Activated naive CD4-positive, alpha-beta T cell treated with anti-CD3 and anti-CD28 coated beads for 36 hours (primary cell): Measurements from ENCODE around the gene RUFY2. TPM values are rescaled to one million over a fixed set of nuclear protein-coding genes. Genes with fewer than 3 reads are reported as not detected.
"Not testable (repeated sequence)": the region's sequence is repeated elsewhere in the genome, so short reads cannot be mapped to it uniquely, and the experiment has no call there.

Source experiments
- CTCF ChIA-PET: fragments of 350-600 bp; sonication (Branson Sonifier 250); formaldehyde crosslinking; loops from one replicate; lab custom pipeline; 2021; ENCODE audit warnings: antibody characterized with exemption; lab: Charles Lee
- DNase-seq: peaks from one replicate; pipeline ENCODE4 v3.0.0-alpha.2; 2020
- H3K27ac Mint-ChIP-seq: one replicate; pipeline ENCODE4 v1.8.0; 2021; ENCODE audit warnings: mild to moderate bottlenecking, mixed read lengths
- H3K27me3 Mint-ChIP-seq: one replicate; pipeline ENCODE4 v1.8.0; 2021; ENCODE audit warnings: low read depth, mixed read lengths
- H3K36me3 Mint-ChIP-seq: one replicate; pipeline ENCODE4 v1.8.0; 2021; ENCODE audit warnings: low read depth, mixed read lengths
- H3K4me1 Mint-ChIP-seq: one replicate; pipeline ENCODE4 v1.8.0; 2021; ENCODE audit warnings: low read depth, mixed read lengths
- H3K4me3 Mint-ChIP-seq: one replicate; pipeline ENCODE4 v1.8.0; 2021; ENCODE audit warnings: mild to moderate bottlenecking, moderate library complexity, mixed read lengths
- H3K9me3 Mint-ChIP-seq: one replicate; pipeline ENCODE4 v1.8.0; 2021; ENCODE audit warnings: mixed read lengths
- intact Hi-C: fragments of 100-400 bp; cut with micrococcal nuclease; formaldehyde crosslinking; loops from one replicate; pipeline ENCODE4 v1.15.1; 2023
- total RNA-seq, 2 experiments: library from RNA; stranded (reverse); gene quantifications; one replicate each; pipeline ENCODE4 v1.2.3, GENCODE V29; 2021

The RUFY2 gene, protein sequence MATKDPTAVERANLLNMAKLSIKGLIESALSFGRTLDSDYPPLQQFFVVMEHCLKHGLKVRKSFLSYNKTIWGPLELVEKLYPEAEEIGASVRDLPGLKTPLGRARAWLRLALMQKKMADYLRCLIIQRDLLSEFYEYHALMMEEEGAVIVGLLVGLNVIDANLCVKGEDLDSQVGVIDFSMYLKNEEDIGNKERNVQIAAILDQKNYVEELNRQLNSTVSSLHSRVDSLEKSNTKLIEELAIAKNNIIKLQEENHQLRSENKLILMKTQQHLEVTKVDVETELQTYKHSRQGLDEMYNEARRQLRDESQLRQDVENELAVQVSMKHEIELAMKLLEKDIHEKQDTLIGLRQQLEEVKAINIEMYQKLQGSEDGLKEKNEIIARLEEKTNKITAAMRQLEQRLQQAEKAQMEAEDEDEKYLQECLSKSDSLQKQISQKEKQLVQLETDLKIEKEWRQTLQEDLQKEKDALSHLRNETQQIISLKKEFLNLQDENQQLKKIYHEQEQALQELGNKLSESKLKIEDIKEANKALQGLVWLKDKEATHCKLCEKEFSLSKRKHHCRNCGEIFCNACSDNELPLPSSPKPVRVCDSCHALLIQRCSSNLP
- total RNA-seq: 1 to 10 TPM; 5.2 to 6.7 TPM

DNA sequence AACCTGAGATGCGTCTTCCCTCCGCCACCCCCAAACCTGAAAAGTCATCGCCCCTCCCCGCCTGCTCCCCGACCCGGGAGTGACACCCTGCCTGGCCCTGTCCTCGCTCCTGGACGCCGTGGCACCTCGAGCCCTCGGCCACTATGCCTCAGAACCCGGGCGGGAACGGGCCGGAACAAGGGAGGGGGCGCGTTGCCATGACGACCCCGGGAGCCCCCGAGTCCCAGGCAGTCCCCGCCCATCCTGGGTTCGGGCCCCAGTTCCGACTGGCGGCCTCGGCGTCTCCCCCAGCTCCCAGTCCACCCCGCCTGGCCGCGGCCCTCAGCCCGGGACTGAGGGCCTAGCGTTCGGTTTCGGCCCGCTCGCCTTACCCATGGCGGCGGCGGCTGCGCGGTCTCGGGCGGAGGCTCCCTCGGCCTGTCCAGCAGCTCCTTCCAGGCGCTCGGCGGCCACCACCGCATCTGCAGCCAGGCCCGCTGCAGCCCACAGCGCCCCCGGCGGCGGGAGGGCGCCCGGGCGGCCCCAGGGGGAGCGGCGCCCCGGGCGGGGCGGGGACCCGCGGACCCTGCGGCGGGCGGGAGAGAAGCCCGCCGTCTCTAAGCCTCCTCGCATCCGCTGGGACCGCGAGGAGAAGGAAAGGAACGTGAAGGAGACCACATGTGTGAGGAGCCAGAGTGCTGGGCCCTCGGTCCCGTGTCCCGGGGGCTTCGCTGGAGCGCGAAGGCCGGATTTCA, at the start of gene RUFY2:
Gene RUFY2, minus strand, starts transcription at position 463 of the 734 bp plus-strand sequence. Its CDS starts 88 bp downstream, at position 375.
- H3K36me3 Mint-ChIP-seq: no peaks in the 10 kb centered on the region
- CTCF ChIA-PET: interaction anchor here (0.6 to 1.8 kb wide), 12 partner anchors 9 to 329 kb away, joined by 3 to 7 read pairs (median 4); no protein-coding TSS in a partner anchor

DNA sequence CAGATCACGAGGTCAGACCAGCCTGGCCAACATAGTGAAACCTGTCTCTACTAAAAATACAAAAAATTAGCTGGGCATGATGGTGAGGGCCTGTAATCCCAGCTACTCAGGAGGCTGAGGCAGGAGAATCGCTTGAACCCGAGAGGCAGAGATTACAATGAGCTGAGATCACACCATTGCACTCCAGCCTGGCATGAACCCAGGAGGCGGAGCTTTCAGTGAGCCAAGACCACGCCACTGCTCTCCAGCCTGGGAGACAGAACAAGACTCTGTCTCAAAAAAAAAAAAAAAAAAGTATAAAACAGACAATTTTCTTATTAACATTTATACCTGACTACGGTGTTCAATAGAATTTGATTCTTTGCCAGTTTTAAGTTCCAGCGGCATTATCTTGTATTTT, 42.6 kb upstream of the RUFY2 start:
- intact Hi-C loops, CTCF ChIA-PET, H3K4me1 Mint-ChIP-seq, H3K9me3 Mint-ChIP-seq, DNase-seq, H3K27me3 Mint-ChIP-seq, H3K4me3 Mint-ChIP-seq, H3K27ac Mint-ChIP-seq: not testable (repeated sequence)
- H3K36me3 Mint-ChIP-seq: peaks cover 43% of the 10 kb centered on the region

More for the DNA sequence above, at the start of gene RUFY2:
- intact Hi-C loops: loop anchor here (1.0 to 5.0 kb wide), 6 partner anchors 64 to 550 kb away; partner anchors contain the start of genes CCAR1, DDX50, DNA2 and HNRNPH3
- peaks cover 16% of the 10 kb centered on the region for H3K4me1 Mint-ChIP-seq
- H3K4me3 Mint-ChIP-seq: peak within 1 kb of the TSS; percentile 89
- no peaks in the 10 kb centered on the region for H3K27me3 Mint-ChIP-seq
- H3K9me3 Mint-ChIP-seq: no peaks in the 10 kb centered on the region
- DNase-seq: peak; percentile 73
- peak within 1 kb of the TSS; percentile 59 for H3K27ac Mint-ChIP-seq

DNA sequence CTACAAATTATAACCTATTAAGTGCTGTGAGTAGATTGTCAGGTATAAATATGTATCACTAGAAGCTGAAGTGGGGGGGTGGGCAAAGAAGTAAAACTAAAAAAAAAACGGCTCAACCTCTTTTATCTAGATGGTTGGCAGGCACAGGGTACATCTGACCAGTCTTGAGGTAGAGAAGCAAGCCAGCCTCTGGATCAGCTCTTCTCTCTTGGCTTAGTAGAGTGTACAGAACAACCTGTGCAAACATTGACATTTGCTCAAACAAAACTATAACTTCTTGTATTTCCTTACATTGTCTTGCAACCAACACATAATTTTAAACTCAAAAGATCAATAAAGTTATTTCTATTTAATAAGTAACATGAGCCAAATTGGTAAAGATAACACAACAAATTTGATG, 39.1 kb upstream of the RUFY2 start:
- Mint-ChIP-seq H3K4me1 (no peaks in the 10 kb centered on the region), H3K27ac (no peak overlapping the region), H3K9me3 (no peaks in the 10 kb centered on the region), H3K27me3 (no peaks in the 10 kb centered on the region), H3K4me3 (no peak overlapping the region), H3K36me3 (peaks cover 43% of the 10 kb centered on the region)
- no peak for DNase-seq
- intact Hi-C loops: no loop called here
- CTCF ChIA-PET: no interaction called here

DNA sequence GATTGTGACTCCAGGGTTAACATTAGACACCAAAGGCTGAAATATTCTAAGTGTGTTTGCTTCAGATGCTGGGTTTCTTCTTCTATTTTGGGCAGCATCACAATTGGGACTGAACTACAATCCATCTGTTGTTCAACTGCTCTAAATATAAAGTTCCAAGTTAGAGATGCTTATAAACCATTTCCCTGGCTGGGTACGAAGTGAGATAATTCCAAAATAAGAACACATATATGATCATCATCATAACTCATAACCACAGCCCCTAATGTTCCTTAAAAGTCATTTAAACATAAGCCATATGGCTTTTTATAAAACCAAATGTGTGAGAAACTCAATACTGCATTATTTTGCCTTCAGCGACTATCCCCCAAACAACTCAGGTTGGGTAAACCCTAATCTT, 35.9 kb upstream of the RUFY2 start:
- Mint-ChIP-seq H3K27me3 (no peaks in the 10 kb centered on the region), H3K4me3 (no peak overlapping the region), H3K4me1 (no peaks in the 10 kb centered on the region), H3K27ac (no peak overlapping the region), H3K36me3 (peaks cover 37% of the 10 kb centered on the region), H3K9me3 (no peaks in the 10 kb centered on the region)
- intact Hi-C loops: no loop called here
- no peak for DNase-seq
- CTCF ChIA-PET: no interaction called here

DNA sequence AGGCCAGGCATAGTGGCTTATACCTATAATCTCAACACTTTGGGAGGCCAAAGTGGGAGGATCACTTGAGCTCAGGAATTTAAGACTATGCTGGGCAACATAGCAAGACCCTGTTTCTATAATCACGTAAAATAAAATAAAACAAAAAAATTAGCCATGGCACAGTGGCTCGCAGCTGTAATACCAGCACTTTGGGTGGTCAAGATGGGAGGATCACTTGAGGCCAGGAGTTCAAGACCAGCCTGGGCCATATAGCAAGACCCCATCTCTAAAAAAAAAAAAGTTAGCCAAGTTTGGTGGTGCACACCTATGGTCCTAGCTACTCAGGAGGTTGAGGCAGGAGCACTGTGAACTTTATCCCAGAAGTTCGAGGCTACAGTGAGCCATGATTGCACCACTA, 33.8 kb upstream of the RUFY2 start:
- H3K9me3 Mint-ChIP-seq: no peaks in the 10 kb centered on the region
- no peak overlapping the region for H3K27ac Mint-ChIP-seq
- no peaks in the 10 kb centered on the region for H3K4me1 Mint-ChIP-seq
- CTCF ChIA-PET: interaction anchor here (0.7 to 0.9 kb wide), 2 partner anchors 92 to 496 kb away, joined by 3 to 4 read pairs; no protein-coding TSS in a partner anchor
- H3K4me3 Mint-ChIP-seq: no peak overlapping the region
- DNase-seq: no peak
- peaks cover 37% of the 10 kb centered on the region for H3K36me3 Mint-ChIP-seq
- no peaks in the 10 kb centered on the region for H3K27me3 Mint-ChIP-seq
- intact Hi-C loops: no loop called here

DNA sequence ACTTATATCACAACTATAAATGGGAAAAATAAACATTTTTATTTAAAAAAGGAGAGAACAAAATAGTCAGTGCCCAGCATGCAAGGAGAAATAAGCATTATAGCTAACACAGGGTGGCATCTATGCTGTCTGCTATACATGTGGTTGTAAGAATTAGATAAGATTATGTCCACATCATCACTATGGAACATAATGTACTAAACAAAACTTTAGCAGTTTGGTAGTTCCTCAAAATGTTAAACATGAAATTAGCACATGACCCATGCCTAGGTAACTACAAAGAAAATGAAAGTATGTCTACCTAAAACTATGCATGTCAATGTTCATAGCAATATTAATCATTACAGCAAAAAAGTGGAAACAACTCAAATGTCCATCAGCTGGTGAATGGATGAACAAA, 28.7 kb upstream of the RUFY2 start:
- H3K4me1 Mint-ChIP-seq: no peaks in the 10 kb centered on the region
- DNase-seq: no peak
- intact Hi-C loops: no loop called here
- no peaks in the 10 kb centered on the region for H3K9me3 Mint-ChIP-seq
- H3K27me3 Mint-ChIP-seq: no peaks in the 10 kb centered on the region
- H3K27ac Mint-ChIP-seq: no peak overlapping the region
- H3K4me3 Mint-ChIP-seq: no peak overlapping the region
- CTCF ChIA-PET: no interaction called here
- peaks cover 32% of the 10 kb centered on the region for H3K36me3 Mint-ChIP-seq

DNA sequence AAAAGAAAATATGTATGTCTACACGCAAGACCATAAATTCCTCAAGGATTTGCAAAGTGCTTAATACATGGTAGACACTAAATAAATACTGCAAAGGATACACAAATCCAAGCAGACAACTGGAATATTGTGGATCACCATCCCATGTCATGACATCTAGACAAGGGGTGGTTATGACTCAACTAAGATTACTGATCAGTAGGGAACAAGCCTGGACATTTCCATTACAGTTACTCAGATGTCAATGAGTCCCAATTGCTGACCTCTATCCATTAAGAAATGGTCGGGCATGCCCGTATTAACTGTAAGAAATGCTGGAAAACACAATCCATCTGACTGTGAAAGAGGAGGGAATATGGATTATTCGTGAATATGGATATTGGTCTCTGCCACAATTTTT, 27.6 kb upstream of the RUFY2 start:
- Mint-ChIP-seq H3K36me3 (peaks cover 32% of the 10 kb centered on the region), H3K27ac (no peak overlapping the region), H3K4me1 (no peaks in the 10 kb centered on the region), H3K4me3 (no peak overlapping the region), H3K27me3 (no peaks in the 10 kb centered on the region), H3K9me3 (no peaks in the 10 kb centered on the region)
- intact Hi-C loops: no loop called here
- CTCF ChIA-PET: interaction anchor here (0.7 kb wide), 1 partner anchor 44 kb away, joined by 3 read pairs; no protein-coding TSS in a partner anchor
- no peak for DNase-seq

DNA sequence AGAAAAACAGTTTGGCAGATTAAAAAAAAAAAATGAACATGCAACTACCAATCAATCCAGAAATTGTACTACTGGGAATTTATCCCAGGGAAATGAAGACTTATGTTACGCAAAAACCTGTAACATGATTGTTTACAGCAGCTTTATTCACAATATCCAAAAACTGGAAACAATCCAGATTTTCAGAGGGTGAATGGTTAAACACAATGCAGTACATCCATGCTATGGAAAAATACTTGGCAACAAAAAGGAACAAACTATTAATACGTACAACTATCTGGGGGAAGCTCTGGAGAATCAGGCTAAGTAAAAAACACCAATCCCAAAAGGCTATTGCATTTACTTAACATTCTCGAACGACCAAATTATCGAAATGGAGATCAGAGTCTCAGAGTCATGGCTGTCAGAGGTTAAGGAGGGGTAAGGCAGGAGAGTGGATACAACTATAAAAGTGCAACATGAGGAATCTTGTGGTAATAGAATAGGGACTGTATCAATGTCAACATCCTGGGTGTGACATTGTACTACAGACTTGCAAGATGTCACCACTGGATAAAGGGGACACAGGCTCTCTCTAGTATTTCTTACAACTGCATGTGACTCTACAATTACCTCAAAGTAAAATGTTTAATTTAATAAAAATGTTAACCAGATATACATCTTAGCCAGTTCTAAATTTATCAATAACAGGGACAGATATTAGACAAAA, 21.5 kb upstream of the RUFY2 start:
- intact Hi-C loops: no loop called here
- H3K36me3 Mint-ChIP-seq: peaks cover 30% of the 10 kb centered on the region
- H3K4me1 Mint-ChIP-seq: peaks cover 12% of the 10 kb centered on the region
- CTCF ChIA-PET: interaction anchor here (0.7 kb wide), 1 partner anchor 19 kb away, joined by 4 read pairs; no protein-coding TSS in a partner anchor
- H3K9me3 Mint-ChIP-seq: no peaks in the 10 kb centered on the region
- no peak overlapping the region for H3K4me3 Mint-ChIP-seq
- H3K27ac Mint-ChIP-seq: no peak overlapping the region
- DNase-seq: no peak
- no peaks in the 10 kb centered on the region for H3K27me3 Mint-ChIP-seq

DNA sequence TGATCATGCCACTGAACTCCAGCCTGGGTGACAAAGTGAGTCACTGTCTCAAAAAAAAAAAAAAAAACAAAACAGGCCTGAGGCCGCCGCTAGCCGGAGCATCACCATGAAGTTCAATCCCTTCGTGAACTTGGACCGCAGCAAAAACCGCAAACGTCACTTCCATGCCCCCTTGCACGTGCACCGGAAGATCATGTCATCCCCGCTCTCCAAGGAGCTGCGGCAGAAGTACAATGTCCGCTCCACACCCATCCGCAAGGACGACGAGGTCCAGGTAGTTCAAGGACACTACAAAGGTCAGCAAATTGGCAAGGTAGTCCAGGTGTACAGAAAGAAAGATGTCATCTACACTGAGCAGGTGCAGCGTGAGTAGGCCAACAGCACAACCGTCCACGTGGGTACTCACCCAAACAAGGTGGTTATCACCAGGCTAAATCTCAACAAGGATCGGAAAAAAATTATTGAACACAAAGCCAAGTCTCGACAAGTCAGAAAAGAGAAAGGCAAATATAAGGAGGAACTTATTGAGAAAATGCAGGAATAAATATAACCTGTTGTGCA, 17.5 kb upstream of the RUFY2 start:
- peaks cover 16% of the 10 kb centered on the region for H3K4me1 Mint-ChIP-seq
- no peak for DNase-seq
- no peak overlapping the region for H3K4me3 Mint-ChIP-seq
- no peaks in the 10 kb centered on the region for H3K9me3 Mint-ChIP-seq
- intact Hi-C loops: no loop called here
- peaks cover 39% of the 10 kb centered on the region for H3K36me3 Mint-ChIP-seq
- CTCF ChIA-PET: no interaction called here
- no peak overlapping the region for H3K27ac Mint-ChIP-seq
- no peaks in the 10 kb centered on the region for H3K27me3 Mint-ChIP-seq

DNA sequence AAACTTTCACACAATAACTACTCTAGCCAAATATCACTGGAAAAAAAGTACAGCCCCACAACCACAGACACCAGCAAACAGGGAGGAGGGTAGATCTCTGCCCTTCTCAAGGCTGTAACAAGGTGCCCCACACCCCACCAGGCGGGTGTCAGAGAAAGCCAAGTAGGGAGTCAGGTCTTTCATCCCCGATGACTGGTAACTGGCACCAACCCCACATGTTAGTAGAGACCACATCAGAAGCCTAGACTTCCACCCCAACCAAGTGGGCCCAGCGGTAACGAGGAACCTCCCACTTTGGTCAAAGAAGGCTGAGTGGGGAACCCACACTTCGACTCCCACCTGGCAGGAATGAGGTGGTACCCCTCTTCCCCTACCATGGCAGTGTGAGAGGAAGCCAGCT, 16.4 kb upstream of the RUFY2 start:
- CTCF ChIA-PET: interaction anchor here (1.1 kb wide), 1 partner anchor 13 kb away, joined by 3 read pairs; no protein-coding TSS in a partner anchor

DNA sequence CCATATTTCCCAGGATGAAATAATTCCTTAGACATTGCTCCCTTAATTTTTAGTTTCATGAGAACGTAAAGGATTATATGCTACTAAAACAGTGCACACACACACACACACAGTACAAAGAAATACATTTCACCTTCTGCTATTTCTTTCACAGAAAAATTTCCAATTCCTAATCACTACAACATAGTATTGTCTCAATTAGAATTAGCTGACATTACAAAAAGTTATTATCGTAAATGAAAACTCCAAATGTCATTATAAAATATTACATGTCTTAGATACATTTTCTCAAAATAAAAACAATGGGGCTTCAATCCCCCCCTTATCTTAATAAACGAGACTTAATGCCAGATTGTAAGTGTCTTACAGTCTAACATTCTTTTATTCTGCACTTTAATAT, 12.3 kb upstream of the RUFY2 start:
- H3K27ac Mint-ChIP-seq: no peak overlapping the region
- no peaks in the 10 kb centered on the region for H3K9me3 Mint-ChIP-seq

More for the DNA sequence above, 16.4 kb upstream of the RUFY2 start:
- H3K4me1 Mint-ChIP-seq: peaks cover 16% of the 10 kb centered on the region
- peak overlapping the region; percentile 36 for H3K27ac Mint-ChIP-seq
- peak; percentile 36 for DNase-seq
- peaks cover 44% of the 10 kb centered on the region for H3K36me3 Mint-ChIP-seq
- no peaks in the 10 kb centered on the region for H3K27me3 Mint-ChIP-seq
- no peak overlapping the region for H3K4me3 Mint-ChIP-seq
- no peaks in the 10 kb centered on the region for H3K9me3 Mint-ChIP-seq
- intact Hi-C loops: no loop called here

More for the DNA sequence above, 12.3 kb upstream of the RUFY2 start:
- H3K4me1 Mint-ChIP-seq: peaks cover 13% of the 10 kb centered on the region
- DNase-seq: no peak
- no peak overlapping the region for H3K4me3 Mint-ChIP-seq
- no peaks in the 10 kb centered on the region for H3K27me3 Mint-ChIP-seq
- intact Hi-C loops: no loop called here
- H3K36me3 Mint-ChIP-seq: peaks cover 49% of the 10 kb centered on the region
- CTCF ChIA-PET: interaction anchor here (1.3 kb wide), 1 partner anchor 12 kb away, joined by 3 read pairs; the partner anchor contains the start of gene RUFY2
